ENCODE measurements around the gene PEX6. TPM values are rescaled to one million over a fixed set of nuclear protein-coding genes. Genes with fewer than 3 reads are reported as not detected.

PEX6 gene
- total and polyA plus RNA-seq, 5 donors from 2014 or later, result 10.9 to 20.7 (median 18.2) TPM

- DNase-seq (no peak), ATAC-seq (ENCODE audit: low read depth in 2 of 2) (no peak)
- H3K4me3 ChIP-seq (ENCODE audit: low read depth, low read length), result no peak overlapping the region
- Mint-ChIP-seq H3K4me3 (no peak overlapping the region), H3K36me3 (peaks cover 35% of the 10 kb centered on the region), H3K27me3 (no peaks in the 10 kb centered on the region), H3K9me3 (no peaks in the 10 kb centered on the region), H3K4me1 (peaks cover 12 to 29% (median 18%) of the 10 kb centered on the region in 4 donors), H3K27ac (peak overlapping the region; percentile 76 to 82 (median 82))
- H3K27ac ChIP-seq (ENCODE audit: insufficient read depth, low read length, poor library complexity, severe bottlenecking), result no peak overlapping the region
- peaks cover 14% of the 10 kb centered on the region for H3K4me1 ChIP-seq (ENCODE audit: control insufficient read depth, insufficient read depth, low read length, poor library complexity, severe bottlenecking)
- no peaks in the 10 kb centered on the region for H3K9me3 ChIP-seq (ENCODE audit: control insufficient read depth in 2 of 2, low read length in 2 of 2)
- H3K36me3 ChIP-seq (ENCODE audit: control insufficient read depth, insufficient read depth, low read length), result peaks cover 79% of the 10 kb centered on the region
- H3K27me3 ChIP-seq (ENCODE audit: control insufficient read depth, insufficient read depth, low read length), result no peaks in the 10 kb centered on the region
These were observed 41.2 kb downstream of the PEX6 start for GRCh38 chr6:42937548-42938427.

DNA sequence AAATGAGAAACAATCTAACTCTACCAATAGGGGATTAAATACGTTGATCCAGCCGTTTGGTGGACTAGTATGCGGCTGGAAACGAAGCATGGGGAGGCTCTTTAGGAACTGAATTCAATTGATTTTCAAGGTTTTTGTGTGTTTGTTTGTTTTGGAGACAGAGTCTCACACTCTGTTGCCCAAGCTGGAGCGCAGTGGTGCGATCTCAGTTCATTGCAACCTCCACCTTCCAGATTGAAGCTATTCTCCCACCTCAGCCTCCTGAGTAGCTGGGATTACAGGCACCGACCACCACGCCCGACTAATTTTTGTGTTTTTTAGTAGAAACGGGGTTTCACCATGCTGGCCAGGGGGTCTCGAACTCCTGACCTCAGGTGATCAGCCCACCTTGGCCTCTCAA is 42.6 kb downstream of the PEX6 start:
- no peak overlapping the region for H3K27ac ChIP-seq (ENCODE audit: insufficient read depth, low read length, poor library complexity, severe bottlenecking)

DNA sequence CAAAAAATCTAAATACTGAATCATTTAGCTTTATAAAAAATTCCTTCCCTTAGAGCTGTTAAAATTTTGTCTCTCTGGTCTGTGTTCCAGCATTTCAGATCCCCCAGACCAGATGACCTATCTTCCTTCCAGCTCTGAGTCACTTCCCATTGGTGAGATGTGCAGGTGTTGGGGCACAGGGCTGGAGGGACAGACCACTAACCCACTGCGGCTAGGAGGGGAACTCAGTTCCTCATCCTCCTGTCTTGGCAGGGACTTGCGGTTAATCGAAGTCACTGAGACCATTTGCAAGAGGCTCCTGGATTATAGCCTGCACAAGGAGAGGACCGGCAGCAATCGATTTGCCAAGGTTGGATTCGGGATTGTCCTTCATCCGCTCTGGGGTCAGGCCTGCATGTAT is 43.7 kb downstream of the PEX6 start:
- ATAC-seq (ENCODE audit: low read depth in 2 of 2) (no peak), DNase-seq (no peak)
- Histone ChIP-seq H3K4me3 (ENCODE audit: low read depth, low read length) (no peak overlapping the region), H3K27me3 (ENCODE audit: control insufficient read depth, insufficient read depth, low read length) (no peaks in the 10 kb centered on the region), H3K27ac (ENCODE audit: insufficient read depth, low read length, poor library complexity, severe bottlenecking) (no peak overlapping the region), H3K36me3 (ENCODE audit: control insufficient read depth, insufficient read depth, low read length) (peaks cover 75% of the 10 kb centered on the region), H3K9me3 (ENCODE audit: control insufficient read depth in 2 of 2, low read length in 2 of 2) (no peaks in the 10 kb centered on the region), H3K4me1 (ENCODE audit: control insufficient read depth, insufficient read depth, low read length, poor library complexity, severe bottlenecking) (peaks cover 38% of the 10 kb centered on the region)
- Mint-ChIP-seq H3K4me1 (peaks cover 17 to 53% (median 30%) of the 10 kb centered on the region in 4 donors), H3K9me3 (no peaks in the 10 kb centered on the region), H3K4me3 (peak overlapping the region in 1 of 4 donors; percentile 35), H3K36me3 (peaks cover 41% of the 10 kb centered on the region), H3K27me3 (no peaks in the 10 kb centered on the region), H3K27ac (peak overlapping the region in 2 of 3 donors; percentile 29 to 65)

More for the DNA sequence above, 42.6 kb downstream of the PEX6 start:
- Histone ChIP-seq H3K27me3 (ENCODE audit: control insufficient read depth, insufficient read depth, low read length) (no peaks in the 10 kb centered on the region), H3K4me1 (ENCODE audit: control insufficient read depth, insufficient read depth, low read length, poor library complexity, severe bottlenecking) (peaks cover 28% of the 10 kb centered on the region), H3K36me3 (ENCODE audit: control insufficient read depth, insufficient read depth, low read length) (peaks cover 83% of the 10 kb centered on the region), H3K9me3 (ENCODE audit: control insufficient read depth in 2 of 2, low read length in 2 of 2) (no peaks in the 10 kb centered on the region), H3K4me3 (ENCODE audit: low read depth, low read length) (no peak overlapping the region)
- no peak for DNase-seq
- H3K4me3 Mint-ChIP-seq, result no peak overlapping the region
- H3K27me3 Mint-ChIP-seq, result no peaks in the 10 kb centered on the region
- H3K27ac Mint-ChIP-seq, result peak overlapping the region in 2 of 3 donors; percentile 22 to 29
- H3K4me1 Mint-ChIP-seq, result peaks cover 17 to 42% (median 29%) of the 10 kb centered on the region in 4 donors
- no peaks in the 10 kb centered on the region for H3K9me3 Mint-ChIP-seq
- H3K36me3 Mint-ChIP-seq, result peaks cover 41% of the 10 kb centered on the region
- ATAC-seq (ENCODE audit: low read depth in 2 of 2), result no peak

- H3K27ac ChIP-seq (ENCODE audit: insufficient read depth, low read length, poor library complexity, severe bottlenecking), result no peak overlapping the region
- Mint-ChIP-seq H3K4me1 (peaks cover 23 to 70% (median 42%) of the 10 kb centered on the region in 4 donors), H3K27ac (peak overlapping the region; percentile 64 to 93 (median 82)), H3K9me3 (peaks cover 0 to 1% (median 0%) of the 10 kb centered on the region in 7 donors), H3K36me3 (peaks cover 34% of the 10 kb centered on the region), H3K4me3 (peak overlapping the region; percentile 10 to 100 (median 80)), H3K27me3 (no peaks in the 10 kb centered on the region)
- H3K4me1 ChIP-seq (ENCODE audit: control insufficient read depth, insufficient read depth, low read length, poor library complexity, severe bottlenecking), result peaks cover 55% of the 10 kb centered on the region
- no peaks in the 10 kb centered on the region for H3K27me3 ChIP-seq (ENCODE audit: control insufficient read depth, insufficient read depth, low read length)
- ATAC-seq (ENCODE audit: low read depth in 2 of 2) (no peak), DNase-seq (no peak)
- no peaks in the 10 kb centered on the region for H3K9me3 ChIP-seq (ENCODE audit: control insufficient read depth in 2 of 2, low read length in 2 of 2)
- peak overlapping the region; percentile 37 for H3K4me3 ChIP-seq (ENCODE audit: low read depth, low read length)
- peaks cover 56% of the 10 kb centered on the region for H3K36me3 ChIP-seq (ENCODE audit: control insufficient read depth, insufficient read depth, low read length)
These were observed 45.8 kb downstream of the PEX6 start for GRCh38 chr6:42933205-42933604.

DNA sequence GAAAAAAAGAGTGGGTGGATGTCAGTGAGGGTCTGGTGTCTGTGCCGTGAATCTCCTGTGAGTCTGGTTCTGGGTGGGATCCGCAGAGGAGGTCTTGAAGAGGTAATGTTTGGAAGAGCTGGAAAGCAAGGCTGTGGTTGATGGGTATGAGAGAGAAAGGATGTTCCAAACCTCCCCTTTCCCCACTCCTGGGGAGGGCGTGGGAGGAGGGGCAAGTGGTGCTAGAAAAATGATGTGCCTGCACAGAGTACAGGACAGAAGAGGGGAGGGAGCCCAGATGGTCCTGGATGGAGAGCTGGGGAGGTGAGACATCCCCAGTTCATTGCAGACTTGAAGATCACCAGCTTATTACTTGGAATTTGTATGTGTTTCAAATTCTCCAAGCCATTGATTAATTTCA is 46.6 kb downstream of the PEX6 start:
- H3K4me3 Mint-ChIP-seq, result peak overlapping the region; percentile 10 to 100 (median 71)
- H3K27ac ChIP-seq (ENCODE audit: insufficient read depth, low read length, poor library complexity, severe bottlenecking), result peak overlapping the region; percentile 97
- H3K36me3 Mint-ChIP-seq, result peaks cover 29% of the 10 kb centered on the region
- H3K9me3 Mint-ChIP-seq, result peaks cover 0 to 1% (median 0%) of the 10 kb centered on the region in 7 donors
- H3K4me3 ChIP-seq (ENCODE audit: low read depth, low read length), result peak overlapping the region; percentile 37
- peaks cover 48% of the 10 kb centered on the region for H3K36me3 ChIP-seq (ENCODE audit: control insufficient read depth, insufficient read depth, low read length)
- H3K27me3 Mint-ChIP-seq, result no peaks in the 10 kb centered on the region
- H3K4me1 Mint-ChIP-seq, result peaks cover 18 to 70% (median 38%) of the 10 kb centered on the region in 4 donors
- no peaks in the 10 kb centered on the region for H3K9me3 ChIP-seq (ENCODE audit: control insufficient read depth in 2 of 2, low read length in 2 of 2)
- no peak for DNase-seq
- no peak for ATAC-seq (ENCODE audit: low read depth in 2 of 2)
- peak overlapping the region; percentile 82 to 93 (median 90) for H3K27ac Mint-ChIP-seq
- H3K27me3 ChIP-seq (ENCODE audit: control insufficient read depth, insufficient read depth, low read length), result no peaks in the 10 kb centered on the region
- peaks cover 57% of the 10 kb centered on the region for H3K4me1 ChIP-seq (ENCODE audit: control insufficient read depth, insufficient read depth, low read length, poor library complexity, severe bottlenecking)

DNA sequence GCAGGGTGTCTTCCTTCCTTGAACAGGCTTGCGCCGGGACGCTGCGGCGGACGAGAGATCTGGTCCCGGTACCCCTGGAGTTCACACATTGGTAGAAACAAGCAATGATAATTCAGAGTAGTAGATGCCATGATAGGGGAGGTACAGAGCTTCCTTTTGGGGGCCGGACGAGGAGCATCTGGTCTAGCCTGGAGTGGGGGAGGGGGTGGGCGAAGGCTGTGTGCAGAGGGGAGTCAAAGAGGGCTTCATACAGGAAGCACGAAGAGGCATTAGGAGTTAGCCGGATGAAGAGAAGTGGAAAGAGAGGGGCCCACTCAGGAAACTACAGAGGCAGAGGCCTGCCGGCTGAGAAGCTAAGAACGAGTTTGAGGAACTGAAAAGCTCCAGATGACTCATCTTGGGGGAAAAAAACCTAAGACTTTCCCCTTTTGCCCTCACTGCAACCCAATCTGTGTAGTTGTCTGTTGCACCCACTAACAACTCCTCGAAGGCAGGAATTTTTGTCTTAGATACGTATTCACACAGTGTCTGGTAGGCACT is 49.1 kb downstream of the PEX6 start:
- DNase-seq (peak in 2 of 3 donors; percentile 45 to 78), ATAC-seq (ENCODE audit: low read depth in 2 of 2) (peak; percentile 8)
- H3K27ac ChIP-seq (ENCODE audit: insufficient read depth, low read length, poor library complexity, severe bottlenecking), result peak overlapping the region; percentile 97
- H3K9me3 ChIP-seq (ENCODE audit: control insufficient read depth in 2 of 2, low read length in 2 of 2), result no peaks in the 10 kb centered on the region
- no peaks in the 10 kb centered on the region for H3K27me3 ChIP-seq (ENCODE audit: control insufficient read depth, insufficient read depth, low read length)
- Mint-ChIP-seq H3K27ac (peak overlapping the region; percentile 98 to 100 (median 100)), H3K36me3 (peaks cover 16% of the 10 kb centered on the region), H3K4me1 (peaks cover 18 to 60% (median 34%) of the 10 kb centered on the region in 4 donors), H3K4me3 (peak overlapping the region; percentile 96 to 100 (median 99)), H3K27me3 (no peaks in the 10 kb centered on the region), H3K9me3 (peaks cover 0 to 1% (median 0%) of the 10 kb centered on the region in 7 donors)
- peaks cover 60% of the 10 kb centered on the region for H3K4me1 ChIP-seq (ENCODE audit: control insufficient read depth, insufficient read depth, low read length, poor library complexity, severe bottlenecking)
- H3K36me3 ChIP-seq (ENCODE audit: control insufficient read depth, insufficient read depth, low read length), result peaks cover 23% of the 10 kb centered on the region
- H3K4me3 ChIP-seq (ENCODE audit: low read depth, low read length), result peak overlapping the region; percentile 92

- Histone ChIP-seq H3K9me3 (ENCODE audit: control insufficient read depth in 2 of 2, low read length in 2 of 2) (no peaks in the 10 kb centered on the region), H3K4me3 (ENCODE audit: low read depth, low read length) (peak within 1 kb of the TSS; percentile 96), H3K27me3 (ENCODE audit: control insufficient read depth, insufficient read depth, low read length) (no peaks in the 10 kb centered on the region), H3K4me1 (ENCODE audit: control insufficient read depth, insufficient read depth, low read length, poor library complexity, severe bottlenecking) (peaks cover 60% of the 10 kb centered on the region), H3K27ac (ENCODE audit: insufficient read depth, low read length, poor library complexity, severe bottlenecking) (peak within 1 kb of the TSS; percentile 97), H3K36me3 (ENCODE audit: control insufficient read depth, insufficient read depth, low read length) (peaks cover 18% of the 10 kb centered on the region)
- Mint-ChIP-seq H3K27me3 (no peaks in the 10 kb centered on the region), H3K4me1 (peaks cover 18 to 55% (median 32%) of the 10 kb centered on the region in 4 donors), H3K9me3 (peaks cover 0 to 1% (median 0%) of the 10 kb centered on the region in 7 donors), H3K4me3 (peak within 1 kb of the TSS; percentile 96 to 100 (median 99)), H3K36me3 (peaks cover 16% of the 10 kb centered on the region), H3K27ac (peak within 1 kb of the TSS; percentile 98 to 100 (median 100))
- DNase-seq, result peak; percentile 91 to 99 (median 95)
- ATAC-seq (ENCODE audit: low read depth in 2 of 2), result peak; percentile 87 to 89
These were observed 49.8 kb downstream of the PEX6 start, which contains the start of gene CNPY3 for GRCh38 chr6:42928986-42929820. Gene CNPY3, plus strand, starts transcription at chr6:42929480. Its CDS starts 91 bp downstream, at chr6:42929571.
